HCEC 1CT (cell line): ENCODE results near the gene MRPS34.

ENCODE experiments used
- DNase-seq: peaks from one replicate; pipeline ENCODE4 v3.0.0-alpha.2; 2017

The MRPS34 gene

GRCh38 chr16:1768767-1769401 lies 4.0 kb downstream of the MRPS34 start:
- DNase-seq: no peak

- no peak for DNase-seq
These were observed 4.7 kb downstream of the MRPS34 start for GRCh38 chr16:1768061-1768766.

GRCh38 chr16:1767116-1767994 lies 5.6 kb downstream of the MRPS34 start:
- DNase-seq: no peak

GRCh38 chr16:1766701-1767100 lies 6.2 kb downstream of the MRPS34 start:
- no peak for DNase-seq

GRCh38 chr16:1766231-1766630 lies 6.7 kb downstream of the MRPS34 start:
- no peak for DNase-seq

GRCh38 chr16:1765826-1766225 lies 7.1 kb downstream of the MRPS34 start:
- DNase-seq: no peak

- DNase-seq: no peak
These were observed 8.0 kb downstream of the MRPS34 start for GRCh38 chr16:1764971-1765370.

- DNase-seq: no peak
These were observed 9.1 kb downstream of the MRPS34 start for GRCh38 chr16:1763521-1764511.

- DNase-seq: no peak
These were observed 9.9 kb downstream of the MRPS34 start for GRCh38 chr16:1762879-1763520.

- DNase-seq: no peak
These were observed 10.6 kb downstream of the MRPS34 start for GRCh38 chr16:1762196-1762878.

GRCh38 chr16:1761751-1762150 lies 11.2 kb downstream of the MRPS34 start:
- DNase-seq: no peak

- DNase-seq: no peak
These were observed 12.0 kb downstream of the MRPS34 start for GRCh38 chr16:1760911-1761310.

- DNase-seq: no peak
These were observed 13.4 kb downstream of the MRPS34 start for GRCh38 chr16:1759511-1759910.

GRCh38 chr16:1758923-1759322 lies 14.0 kb downstream of the MRPS34 start:
- no peak for DNase-seq

- DNase-seq: no peak
These were observed 15.0 kb downstream of the MRPS34 start for GRCh38 chr16:1757714-1758461.

- DNase-seq: no peak
These were observed 18.7 kb downstream of the MRPS34 start for GRCh38 chr16:1754204-1754603.

GRCh38 chr16:1752853-1753252 lies 20.1 kb downstream of the MRPS34 start:
- no peak for DNase-seq

GRCh38 chr16:1751946-1752345 lies 21.0 kb downstream of the MRPS34 start:
- no peak for DNase-seq

- DNase-seq: peak; percentile 48
These were observed 23.5 kb downstream of the MRPS34 start for GRCh38 chr16:1749152-1750117.
